Astrocyte (in vitro differentiated cells and primary cell): Measurements from ENCODE around the gene FUT8. TPM values are rescaled to one million over a fixed set of nuclear protein-coding genes. Genes with fewer than 3 reads are reported as not detected.
"Not testable (repeated sequence)": the region's sequence is repeated elsewhere in the genome, so short reads cannot be mapped to it uniquely, and the experiment has no call there.

ENCODE experiments used
- DNase-seq: peaks from one replicate; pipeline ENCODE4 v3.0.0-alpha.2; 2010; ENCODE audit warnings: low read depth
- FAIRE-seq: peaks from 2 replicates; lab custom pipeline; 2011; peaks lifted over from hg19 to GRCh38; lab: Jason Lieb, UNC
- H2AFZ ChIP-seq: 2 replicates; pipeline ENCODE4 v1.6.0; 2012; ENCODE audit warnings: low read depth, low read length, inconsistent platforms
- H3K27ac ChIP-seq: 2 replicates; pipeline ENCODE4 v1.5.1; 2011; ENCODE audit warnings: low read depth, low read length, inconsistent platforms
- H3K27me3 ChIP-seq: 2 replicates; pipeline ENCODE4 v1.6.0; 2011; ENCODE audit warnings: low read length, inconsistent platforms; ENCODE audit not compliant: insufficient read depth
- H3K36me3 ChIP-seq: 2 replicates; pipeline ENCODE4 v1.5.1; 2011; ENCODE audit warnings: low read length, inconsistent platforms; ENCODE audit not compliant: insufficient read depth
- H3K4me1 ChIP-seq: 2 replicates; pipeline ENCODE4 v1.5.1; 2011; ENCODE audit warnings: low read length, inconsistent platforms; ENCODE audit not compliant: insufficient read depth
- H3K4me2 ChIP-seq: 2 replicates; pipeline ENCODE4 v1.6.0; 2012; ENCODE audit warnings: low read length, inconsistent platforms
- H3K4me3 ChIP-seq: 2 replicates; pipeline ENCODE4 v1.5.1; 2011; ENCODE audit warnings: low read depth, mild to moderate bottlenecking, low read length, inconsistent platforms; ENCODE audit not compliant: insufficient read depth
- H3K79me2 ChIP-seq: 2 replicates; pipeline ENCODE4 v1.6.0; 2012; ENCODE audit warnings: mild to moderate bottlenecking, low read length, inconsistent platforms; ENCODE audit not compliant: insufficient read depth
- H3K9ac ChIP-seq: 2 replicates; pipeline ENCODE4 v1.6.0; 2012; ENCODE audit warnings: mild to moderate bottlenecking, low read length, inconsistent platforms
- H3K9me3 ChIP-seq: 2 replicates; pipeline ENCODE4 v1.5.1; 2012; ENCODE audit warnings: low read depth, mild to moderate bottlenecking, low read length, inconsistent platforms; ENCODE audit not compliant: insufficient read depth
- H4K20me1 ChIP-seq: 2 replicates; pipeline ENCODE4 v1.6.0; 2012; ENCODE audit warnings: low read length, inconsistent platforms; ENCODE audit not compliant: insufficient read depth
- H3K27ac Mint-ChIP-seq: one replicate; pipeline ENCODE4 v1.8.0; 2021; ENCODE audit warnings: mild to moderate bottlenecking, mixed read lengths; ENCODE audit not compliant: unreplicated experiment
- H3K27me3 Mint-ChIP-seq: one replicate; pipeline ENCODE4 v1.8.0; 2021; ENCODE audit warnings: low read depth, mixed read lengths; ENCODE audit not compliant: unreplicated experiment
- H3K36me3 Mint-ChIP-seq: one replicate; pipeline ENCODE4 v1.8.0; 2021; ENCODE audit warnings: low read depth, mixed read lengths; ENCODE audit not compliant: unreplicated experiment
- H3K4me1 Mint-ChIP-seq: one replicate; pipeline ENCODE4 v1.8.0; 2021; ENCODE audit warnings: low read depth, mixed read lengths; ENCODE audit not compliant: unreplicated experiment
- H3K4me3 Mint-ChIP-seq: one replicate; pipeline ENCODE4 v1.8.0; 2021; ENCODE audit warnings: mild to moderate bottlenecking, moderate library complexity, mixed read lengths; ENCODE audit not compliant: unreplicated experiment
- H3K9me3 Mint-ChIP-seq: one replicate; pipeline ENCODE4 v1.8.0; 2021; ENCODE audit warnings: mild to moderate bottlenecking, mixed read lengths; ENCODE audit not compliant: unreplicated experiment
- CTCF ChIP-seq: IDR thresholded peaks from 2 replicates; pipeline ENCODE4 v1.5.1; 2011; ENCODE audit warnings: low read depth, mild to moderate bottlenecking, inconsistent platforms, low read length, moderate library complexity; ENCODE audit not compliant: insufficient read depth
- EZH2 ChIP-seq: IDR thresholded peaks from 2 replicates; pipeline ENCODE4 v1.6.1; 2012; ENCODE audit warnings: mild to moderate bottlenecking, low read length, inconsistent platforms; ENCODE audit not compliant: insufficient read depth
- total RNA-seq: library from RNA; stranded (reverse); gene quantifications from 2 replicates; pipeline ENCODE4 v1.2.1, GENCODE V29; 2021

The FUT8 gene
- total RNA-seq, 1 donor from 2014 or later = 52.7 TPM

- no peaks in the 10 kb centered on the region for H3K4me1 Mint-ChIP-seq
- H3K9me3 Mint-ChIP-seq = peaks cover 2% of the 10 kb centered on the region
- H3K27me3 ChIP-seq = no peaks in the 10 kb centered on the region
- no peaks in the 10 kb centered on the region for H3K27me3 Mint-ChIP-seq
- H3K36me3 ChIP-seq = peaks cover 4% of the 10 kb centered on the region
- H3K4me3 ChIP-seq = no peak overlapping the region
- FAIRE-seq (no peak), DNase-seq (no peak)
- H2AFZ ChIP-seq = no peak overlapping the region
- TF ChIP-seq CTCF (no peak), EZH2 (no peak)
- H3K4me1 ChIP-seq = no peaks in the 10 kb centered on the region
- H4K20me1 ChIP-seq = peaks cover 6% of the 10 kb centered on the region
- no peak overlapping the region for H3K4me3 Mint-ChIP-seq
- no peak overlapping the region for H3K4me2 ChIP-seq
- H3K27ac Mint-ChIP-seq = no peak overlapping the region
- no peaks in the 10 kb centered on the region for H3K79me2 ChIP-seq
- no peaks in the 10 kb centered on the region for H3K9me3 ChIP-seq
- H3K27ac ChIP-seq = no peak overlapping the region
- peaks cover 5% of the 10 kb centered on the region for H3K36me3 Mint-ChIP-seq
- H3K9ac ChIP-seq = no peak overlapping the region
These were observed 216.1 kb downstream of the FUT8 start for GRCh38 chr14:65628664-65629063.

DNA sequence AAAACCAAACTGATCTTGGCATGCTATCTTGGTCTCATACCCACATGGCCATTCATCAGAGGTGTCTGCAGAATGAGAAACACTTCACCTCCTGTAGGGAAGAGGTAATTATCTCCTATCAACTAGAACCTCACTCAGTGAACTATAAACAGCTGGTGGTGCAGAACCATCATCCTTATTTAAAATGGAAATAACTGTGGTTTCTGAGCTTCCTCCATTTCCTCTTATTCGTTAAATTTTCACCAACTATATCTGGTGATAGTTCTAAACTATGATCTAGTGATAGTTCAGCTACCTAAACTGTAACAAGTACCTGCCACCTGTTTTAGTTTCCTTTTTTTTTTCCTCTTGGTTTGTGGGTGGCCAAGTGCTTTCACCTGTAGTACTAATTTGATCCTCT, 218.5 kb downstream of the FUT8 start:
- no peaks in the 10 kb centered on the region for H3K27me3 Mint-ChIP-seq
- peaks cover 10% of the 10 kb centered on the region for H3K36me3 Mint-ChIP-seq
- DNase-seq (no peak), FAIRE-seq (no peak)
- no peaks in the 10 kb centered on the region for H3K27me3 ChIP-seq
- no peak overlapping the region for H2AFZ ChIP-seq
- no peak overlapping the region for H3K27ac Mint-ChIP-seq
- H3K9ac ChIP-seq = no peak overlapping the region
- peaks cover 13% of the 10 kb centered on the region for H3K9me3 Mint-ChIP-seq
- peaks cover 4% of the 10 kb centered on the region for H3K36me3 ChIP-seq
- peaks cover 14% of the 10 kb centered on the region for H3K79me2 ChIP-seq
- peaks cover 6% of the 10 kb centered on the region for H4K20me1 ChIP-seq
- H3K4me1 Mint-ChIP-seq = no peaks in the 10 kb centered on the region
- no peak for TF ChIP-seq EZH2
- TF ChIP-seq CTCF = no peak
- no peaks in the 10 kb centered on the region for H3K9me3 ChIP-seq
- H3K4me2 ChIP-seq = no peak overlapping the region
- H3K27ac ChIP-seq = no peak overlapping the region
- H3K4me3 ChIP-seq = no peak overlapping the region
- H3K4me3 Mint-ChIP-seq = no peak overlapping the region
- H3K4me1 ChIP-seq = no peaks in the 10 kb centered on the region

GRCh38 chr14:65632487-65632886, 220.0 kb downstream of the FUT8 start:
- FAIRE-seq = no peak
- Histone ChIP-seq H3K9me3 (no peaks in the 10 kb centered on the region), H3K4me1 (no peaks in the 10 kb centered on the region), H2AFZ (no peak overlapping the region), H3K79me2 (peaks cover 22% of the 10 kb centered on the region), H3K4me3 (no peak overlapping the region), H3K27me3 (no peaks in the 10 kb centered on the region), H3K36me3 (peaks cover 4% of the 10 kb centered on the region), H4K20me1 (peaks cover 6% of the 10 kb centered on the region), H3K9ac (no peak overlapping the region), H3K4me2 (no peak overlapping the region), H3K27ac (no peak overlapping the region)
- TF ChIP-seq CTCF (no peak), EZH2 (no peak)
- DNase-seq = no peak
- Mint-ChIP-seq H3K27ac (no peak overlapping the region), H3K36me3 (peaks cover 13% of the 10 kb centered on the region), H3K9me3 (peaks cover 13% of the 10 kb centered on the region), H3K4me1 (no peaks in the 10 kb centered on the region), H3K4me3 (no peak overlapping the region), H3K27me3 (no peaks in the 10 kb centered on the region)

DNA sequence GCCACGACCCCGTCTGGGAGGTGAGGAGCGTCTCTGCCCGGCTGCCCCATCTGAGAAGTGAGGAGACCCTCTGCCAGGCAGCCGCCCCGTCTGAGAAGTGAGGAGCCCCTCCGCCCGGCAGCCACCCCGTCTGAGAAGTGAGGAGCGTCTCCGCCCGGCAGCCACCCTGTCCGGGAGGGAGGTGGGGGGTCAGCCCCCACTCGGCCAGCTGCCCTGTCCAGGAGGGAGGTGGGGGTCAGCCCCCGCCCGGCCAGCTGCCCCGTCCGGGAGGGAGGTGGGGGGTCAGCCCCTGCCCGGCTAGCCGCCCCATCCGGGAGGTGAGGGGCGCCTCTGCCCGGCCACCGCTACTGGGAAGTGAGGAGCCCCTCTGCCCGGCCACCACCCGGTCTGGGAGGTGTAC, 221.1 kb downstream of the FUT8 start:
- peaks cover 28% of the 10 kb centered on the region for H3K79me2 ChIP-seq
- not testable (repeated sequence) for H2AFZ ChIP-seq, H3K9ac ChIP-seq, H3K27me3 ChIP-seq, H3K4me2 ChIP-seq, H4K20me1 ChIP-seq, H3K27ac ChIP-seq, H3K9me3 ChIP-seq, H3K27ac Mint-ChIP-seq, FAIRE-seq, DNase-seq, H3K4me1 Mint-ChIP-seq, H3K4me3 ChIP-seq, H3K36me3 ChIP-seq, H3K4me1 ChIP-seq, H3K27me3 Mint-ChIP-seq, H3K4me3 Mint-ChIP-seq
- peaks cover 13% of the 10 kb centered on the region for H3K36me3 Mint-ChIP-seq
- H3K9me3 Mint-ChIP-seq = peaks cover 13% of the 10 kb centered on the region
